Muscle of back (tissue), 10 donors: ENCODE results near the gene C9orf152. TPM values are rescaled to one million over a fixed set of nuclear protein-coding genes. Genes with fewer than 3 reads are reported as not detected.

Source experiments
- polyA plus RNA-seq, 10 donors: library from polyadenylated mRNA; unstranded; fragments of 120-200 nt; gene quantifications; one replicate each; pipeline ENCODE4 v1.2.1, GENCODE V29; 2013; ENCODE audit not compliant: insufficient read length in 10 of 10

The C9orf152 gene
- polyA plus RNA-seq, 10 donors, result 0.05 to 0.22 (median 0.09) TPM; not detected in 2

Other genes with a start within 250 kb of the C9orf152 start
- gene TXN, start 48.3 kb upstream of the C9orf152 start, polyA plus RNA-seq, result 100 to 1,000 TPM in 1 of 10 donors, 10 to 100 TPM in 9; 73.6 to 128 (median 84.8) TPM
- gene TXNDC8, start 129.7 kb upstream of the C9orf152 start, polyA plus RNA-seq, result not detected